Activated T-helper 1 cell treated with Interleukin-2 at 50 U/mL for 16 hours (primary cell): Measurements from ENCODE around the gene SLC22A4.

Experiments
- DNase-seq: peaks from one replicate; pipeline ENCODE4 v3.0.0-alpha.2; 2020; ENCODE audit warnings: low read depth

The SLC22A4 gene

DNA sequence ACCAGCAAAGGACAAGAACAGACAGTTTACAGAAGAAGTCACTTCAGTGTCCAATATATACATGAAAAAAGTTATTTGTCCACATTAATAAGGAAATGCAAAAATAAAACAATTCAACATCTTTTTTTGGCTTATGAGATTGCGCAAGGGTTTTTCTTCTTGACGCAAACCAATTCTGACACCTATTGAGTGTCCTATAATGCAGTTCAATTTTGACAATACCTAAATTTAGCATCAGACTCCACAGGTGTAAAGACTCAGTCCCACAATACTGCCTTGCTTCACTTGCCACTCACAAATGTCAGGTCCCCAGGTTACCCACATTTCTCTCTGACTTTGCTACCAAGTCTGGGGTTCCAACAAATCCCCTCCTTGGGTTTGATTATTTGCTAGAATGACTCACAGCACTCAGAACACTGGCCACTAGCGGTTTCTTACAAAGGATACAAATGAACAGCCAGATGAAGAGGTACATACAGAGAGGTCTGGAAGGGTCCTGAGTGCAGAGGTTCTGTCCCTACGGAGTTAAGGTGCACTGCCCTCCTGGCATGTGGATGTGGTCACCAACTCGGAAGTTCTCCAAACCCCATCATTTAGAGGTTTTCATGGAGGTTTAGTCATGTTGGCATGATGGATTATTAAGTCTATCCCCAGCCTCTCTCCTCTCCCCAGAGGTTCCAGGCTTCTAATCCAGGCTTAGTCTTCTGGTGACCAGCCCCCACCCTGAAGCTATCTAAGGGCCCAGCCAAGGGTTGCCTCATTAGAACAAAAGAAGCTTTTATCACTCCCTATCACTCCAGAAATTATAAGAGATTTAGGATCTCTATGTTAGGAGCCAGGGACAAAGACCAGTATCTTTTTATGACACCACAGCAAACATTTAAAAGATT, 48.3 kb downstream of the SLC22A4 start:
- no peak for DNase-seq

DNA sequence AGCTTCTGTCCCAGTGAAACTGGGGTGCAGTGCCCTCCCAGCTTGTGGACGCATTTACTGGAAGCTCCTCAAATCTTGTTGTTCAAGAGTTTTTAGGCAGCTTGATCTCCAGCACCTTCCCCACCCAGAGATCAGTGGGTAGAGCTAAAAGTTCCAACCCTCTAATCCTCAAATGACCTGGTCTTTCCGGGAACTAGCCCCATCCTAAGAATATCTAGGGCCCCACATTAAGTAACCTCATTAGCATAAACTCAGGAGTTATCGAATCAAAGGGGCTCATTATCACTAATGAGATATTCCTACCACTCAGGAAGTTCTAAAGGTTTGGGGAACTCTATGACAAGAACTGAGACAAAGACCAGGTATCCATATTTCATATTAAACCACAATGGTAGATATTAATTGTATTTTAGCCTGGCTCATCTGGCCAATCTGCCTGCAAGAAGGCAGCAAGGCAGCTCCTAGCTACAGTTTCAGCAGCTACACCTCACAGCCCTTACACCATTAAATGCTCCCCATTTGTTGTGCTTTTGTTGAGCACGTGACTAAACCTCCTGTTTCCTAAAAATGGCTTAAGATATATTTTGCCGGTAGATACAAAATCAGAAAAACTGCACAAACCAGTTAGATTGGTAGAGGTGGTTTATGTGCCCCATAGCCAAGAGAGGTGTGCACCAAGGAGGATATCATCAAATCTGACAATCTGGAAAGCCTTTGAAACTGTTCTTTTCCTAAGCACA, 50.8 kb downstream of the SLC22A4 start:
- no peak for DNase-seq

DNA sequence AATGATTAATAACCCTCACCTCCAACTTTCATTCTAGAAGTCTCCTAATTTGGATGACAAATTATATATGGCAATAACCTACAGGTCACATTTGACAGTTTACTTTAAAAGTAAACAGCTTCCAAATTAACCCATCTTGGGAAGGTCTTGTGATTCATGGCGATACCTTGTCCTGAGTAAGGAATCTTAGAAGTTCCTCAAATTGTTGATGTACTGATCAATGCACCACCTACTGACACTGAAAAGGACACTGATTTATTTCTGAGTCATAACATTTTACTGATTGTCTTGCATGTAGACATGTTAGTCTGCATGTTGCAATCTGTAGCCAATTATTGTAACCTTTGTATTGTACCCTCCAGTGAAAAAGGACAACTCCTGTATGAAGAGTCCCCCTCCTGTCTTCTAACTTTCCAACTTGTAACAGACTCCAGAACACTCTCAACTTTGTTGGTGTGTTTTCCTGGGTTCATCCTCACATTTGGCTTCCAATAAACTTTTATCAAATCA, 59.3 kb downstream of the SLC22A4 start:
- DNase-seq: no peak

DNA sequence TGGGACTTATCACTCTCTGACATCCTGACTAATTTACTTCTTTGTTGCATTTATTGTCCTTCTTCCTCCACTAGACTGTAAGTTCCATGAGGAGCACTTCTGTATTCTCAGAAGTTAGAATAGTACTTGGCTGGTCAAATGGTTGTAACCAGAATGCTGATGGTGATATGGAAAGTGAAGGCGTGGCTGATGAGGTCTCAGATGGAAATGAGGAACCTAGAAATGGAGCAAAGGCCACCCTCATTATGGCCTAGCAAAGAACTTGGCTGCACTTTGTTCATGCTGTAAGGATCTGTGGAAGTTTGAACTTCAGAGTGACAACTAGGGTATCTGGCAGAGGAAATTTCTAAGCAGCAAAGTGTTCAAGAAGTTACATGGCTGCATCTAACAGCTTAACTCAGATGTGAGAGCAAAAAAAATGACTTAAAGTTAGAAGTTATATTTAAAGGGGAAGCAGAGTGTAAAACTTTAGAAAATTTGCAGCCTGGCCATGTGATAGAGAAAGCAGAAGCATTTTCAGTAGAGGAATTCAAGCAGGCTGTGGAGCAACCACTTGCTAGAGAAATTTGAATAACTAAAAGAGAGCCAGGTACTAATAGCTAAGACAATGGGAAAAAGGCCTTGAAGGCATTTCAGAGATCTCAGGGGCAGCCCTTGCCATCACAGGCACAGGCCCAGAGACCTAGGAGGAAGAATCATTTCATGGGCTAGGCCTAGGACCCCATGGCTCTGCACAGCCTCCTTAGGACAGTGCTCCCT, 60.4 kb downstream of the SLC22A4 start:
- DNase-seq: no peak

DNA sequence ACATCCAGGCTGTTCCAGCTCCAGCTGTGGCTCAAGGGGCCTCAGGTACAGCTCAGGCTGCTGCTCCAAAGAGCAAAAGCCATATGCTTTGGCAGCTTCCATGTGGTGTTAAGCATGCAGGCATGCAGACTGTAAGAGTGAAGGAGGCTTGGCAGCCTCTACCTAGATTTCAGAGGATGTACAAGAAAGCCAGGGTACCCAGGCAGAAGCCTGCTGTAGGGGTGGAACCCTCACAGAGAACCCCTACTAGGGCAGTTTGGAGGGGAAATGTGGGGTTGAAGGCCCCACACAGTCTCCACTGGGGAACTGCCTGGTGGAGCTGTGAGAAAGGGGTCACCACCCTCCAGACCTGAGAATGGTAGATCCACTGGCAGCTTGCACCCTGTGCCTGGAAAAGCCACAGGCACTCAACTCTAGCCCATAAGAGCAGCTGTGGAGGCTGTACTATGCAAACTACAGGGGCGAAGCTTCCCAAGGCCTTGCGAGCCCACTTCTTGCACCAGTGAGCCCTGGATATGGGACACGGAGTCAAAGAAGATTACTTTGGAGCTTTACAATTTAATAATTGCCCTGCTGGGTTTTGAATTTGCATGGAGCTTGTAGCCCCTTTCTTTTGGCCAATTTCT, 61.1 kb downstream of the SLC22A4 start:
- DNase-seq: no peak

DNA sequence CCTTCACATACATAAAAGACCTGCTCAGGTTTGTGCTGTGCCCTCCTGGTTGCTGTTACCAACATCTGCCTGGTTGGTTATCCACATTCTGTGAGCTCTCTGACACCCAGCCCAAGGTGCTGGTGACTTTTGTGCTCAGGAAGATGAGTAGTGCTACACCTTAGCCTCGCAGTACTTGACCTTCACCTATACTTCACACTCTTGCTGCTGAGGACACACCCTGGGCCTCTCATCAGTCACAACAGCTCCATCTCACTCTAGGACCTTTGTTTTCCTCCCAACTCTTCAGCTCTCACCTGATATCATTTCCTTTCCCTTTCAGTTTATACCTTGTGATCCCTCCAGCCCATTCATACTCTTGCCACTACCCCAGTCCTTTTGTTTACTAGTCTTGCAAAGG, 64.6 kb downstream of the SLC22A4 start:
- no peak for DNase-seq

DNA sequence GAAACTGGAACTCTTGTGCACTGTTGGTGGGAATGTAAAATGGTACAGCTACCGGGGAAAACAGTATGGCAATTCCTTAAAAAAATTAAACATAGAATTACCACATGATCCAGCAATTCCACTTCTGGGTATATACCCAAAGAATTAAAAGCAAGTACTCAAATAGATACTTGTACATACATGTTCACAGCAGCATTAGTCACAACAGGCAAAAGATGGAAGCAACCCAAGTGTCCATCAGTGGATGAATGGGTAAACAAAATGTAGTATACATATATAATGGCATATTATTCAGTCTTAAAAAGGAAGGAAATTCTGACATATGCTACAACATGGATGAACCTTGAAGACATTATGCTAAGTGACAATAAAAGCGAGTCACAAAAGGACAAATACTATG, 67.9 kb downstream of the SLC22A4 start:
- DNase-seq: no peak

DNA sequence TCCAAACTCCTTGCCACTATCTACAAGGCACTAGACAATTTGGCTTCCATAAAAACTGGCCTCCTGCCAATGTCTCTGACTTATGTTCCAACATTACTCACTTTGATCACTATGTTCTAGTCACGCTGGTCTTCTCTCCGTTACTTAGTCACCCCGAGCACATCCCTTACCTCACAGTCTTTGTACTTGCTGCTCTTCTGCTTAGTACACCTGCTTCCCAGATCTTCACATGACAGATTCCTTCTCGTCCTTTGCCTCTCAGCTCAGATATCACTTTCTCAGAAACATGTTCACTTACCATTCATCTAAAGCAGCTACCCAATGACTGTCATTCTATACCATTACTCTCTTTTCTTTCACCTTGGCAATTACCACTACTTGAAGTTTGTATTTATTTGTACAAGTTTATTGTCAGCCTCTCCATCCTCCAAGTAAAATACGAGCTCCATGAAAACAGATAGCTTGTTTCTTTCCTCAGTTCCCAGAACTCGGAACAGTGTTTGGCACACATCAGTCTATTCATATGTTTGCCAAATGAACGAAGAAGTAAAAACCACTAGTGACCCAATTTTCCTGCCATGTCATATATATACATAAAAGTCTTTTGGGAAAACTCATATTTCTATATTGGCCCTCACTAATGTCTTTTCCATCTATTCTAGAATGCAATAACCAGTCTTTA, 69.4 kb downstream of the SLC22A4 start:
- no peak for DNase-seq

DNA sequence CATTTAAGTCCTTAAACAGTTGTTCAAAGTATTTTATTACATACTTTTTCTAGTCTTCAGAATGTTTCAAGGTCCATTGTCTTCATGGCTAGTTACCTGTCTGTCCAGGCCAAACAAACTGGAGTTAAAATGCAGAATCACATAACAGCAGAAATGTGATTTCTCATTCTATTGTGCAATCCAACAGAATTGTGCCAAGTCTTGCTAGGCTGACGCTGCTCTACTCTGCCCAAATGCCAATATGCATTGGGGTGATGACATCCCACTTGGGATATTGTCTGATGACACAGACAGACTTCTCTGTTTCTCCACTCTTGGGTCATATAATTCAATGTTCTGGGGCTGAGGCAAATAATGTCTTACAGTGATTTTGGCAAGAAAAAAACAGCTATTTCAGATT, 70.1 kb downstream of the SLC22A4 start:
- DNase-seq: no peak

DNA sequence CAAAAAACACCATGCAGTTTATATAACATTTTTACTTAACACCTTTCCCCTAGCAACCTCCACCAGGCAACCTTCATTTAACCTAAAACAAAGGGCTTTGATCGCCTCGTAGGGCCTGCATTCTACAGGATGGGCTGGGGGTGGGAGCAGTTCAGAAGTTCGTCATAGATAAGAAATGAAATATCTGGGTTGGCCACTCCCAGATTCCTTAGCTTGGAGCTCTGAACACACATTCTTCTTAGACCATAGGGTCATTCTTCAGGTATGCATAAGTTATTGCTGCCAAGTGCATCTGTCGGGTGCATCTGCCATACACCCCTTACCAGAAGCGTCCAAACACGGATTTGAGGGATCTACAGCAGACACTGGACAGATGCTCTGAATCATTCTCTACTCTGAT, 71.0 kb downstream of the SLC22A4 start:
- DNase-seq: no peak

DNA sequence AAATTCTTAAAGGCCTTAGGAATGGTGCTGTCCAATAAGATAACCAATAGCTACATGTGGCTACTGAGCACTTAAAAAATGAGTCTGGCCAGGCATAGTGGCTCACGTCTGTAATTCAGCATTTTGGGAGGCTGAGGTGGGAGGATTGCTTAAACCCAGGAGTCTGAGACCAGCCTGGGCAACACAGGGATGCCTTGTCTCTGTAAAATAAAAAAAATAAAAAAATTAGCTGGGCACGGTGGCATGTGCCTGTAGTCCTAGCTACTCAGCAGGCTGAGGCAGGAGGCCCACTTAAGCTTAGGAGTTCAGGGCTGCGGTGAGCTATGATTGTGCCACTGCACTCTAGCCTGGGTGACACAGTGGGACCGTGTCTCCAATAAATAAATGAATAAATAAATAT, 74.0 kb downstream of the SLC22A4 start:
- no peak for DNase-seq

DNA sequence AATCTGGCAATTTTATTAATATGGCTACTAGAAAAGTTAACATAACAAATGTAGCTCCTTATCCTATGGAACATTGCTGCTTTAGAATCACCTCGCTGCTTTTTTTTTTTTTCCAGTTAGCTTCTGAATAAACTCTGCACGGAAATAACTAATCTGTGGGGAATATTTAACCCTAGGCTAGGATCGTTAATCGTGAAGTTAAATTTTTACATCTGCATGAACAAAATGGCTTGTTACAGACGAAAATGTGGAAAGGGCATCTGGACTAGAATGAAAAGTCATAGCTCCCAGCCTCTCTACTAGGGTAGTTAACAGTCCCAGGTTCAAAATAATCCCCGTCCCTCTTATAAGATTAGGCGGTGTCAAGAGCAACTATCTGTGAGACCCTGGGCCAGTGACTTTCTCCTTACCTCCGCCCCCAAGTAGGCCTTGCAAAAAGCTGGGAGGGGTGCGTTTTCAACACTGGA, 74.8 kb downstream of the SLC22A4 start:
- DNase-seq: no peak

DNA sequence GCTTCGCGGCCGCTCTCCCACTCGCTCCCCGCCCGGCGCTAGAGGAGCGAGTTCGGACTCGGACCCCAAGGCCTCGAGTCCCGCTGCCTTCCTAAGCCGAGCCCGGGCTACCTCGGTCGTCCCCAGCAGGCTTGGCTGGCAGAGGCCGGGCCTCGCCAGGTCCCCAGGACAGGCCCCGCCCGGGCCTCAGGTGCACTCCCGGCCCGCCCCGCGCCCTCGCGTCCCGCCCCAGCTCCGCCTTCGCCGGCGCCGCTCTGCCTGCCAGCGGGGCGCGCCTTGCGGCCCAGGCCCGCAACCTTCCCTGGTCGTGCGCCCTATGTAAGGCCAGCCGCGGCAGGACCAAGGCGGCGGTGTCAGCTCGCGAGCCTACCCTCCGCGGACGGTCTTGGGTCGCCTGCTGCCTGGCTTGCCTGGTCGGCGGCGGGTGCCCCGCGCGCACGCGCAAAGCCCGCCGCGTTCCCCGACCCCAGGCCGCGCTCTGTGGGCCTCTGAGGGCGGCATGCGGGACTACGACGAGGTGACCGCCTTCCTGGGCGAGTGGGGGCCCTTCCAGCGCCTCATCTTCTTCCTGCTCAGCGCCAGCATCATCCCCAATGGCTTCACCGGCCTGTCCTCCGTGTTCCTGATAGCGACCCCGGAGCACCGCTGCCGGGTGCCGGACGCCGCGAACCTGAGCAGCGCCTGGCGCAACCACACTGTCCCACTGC, 75.4 kb downstream of the SLC22A4 start, which contains the start of gene SLC22A5:
Gene SLC22A5 (plus strand): TSS at position 237 of the 707 bp plus-strand sequence. CDS start 263 bp downstream, at position 500.
- DNase-seq: peak; percentile 60

DNA sequence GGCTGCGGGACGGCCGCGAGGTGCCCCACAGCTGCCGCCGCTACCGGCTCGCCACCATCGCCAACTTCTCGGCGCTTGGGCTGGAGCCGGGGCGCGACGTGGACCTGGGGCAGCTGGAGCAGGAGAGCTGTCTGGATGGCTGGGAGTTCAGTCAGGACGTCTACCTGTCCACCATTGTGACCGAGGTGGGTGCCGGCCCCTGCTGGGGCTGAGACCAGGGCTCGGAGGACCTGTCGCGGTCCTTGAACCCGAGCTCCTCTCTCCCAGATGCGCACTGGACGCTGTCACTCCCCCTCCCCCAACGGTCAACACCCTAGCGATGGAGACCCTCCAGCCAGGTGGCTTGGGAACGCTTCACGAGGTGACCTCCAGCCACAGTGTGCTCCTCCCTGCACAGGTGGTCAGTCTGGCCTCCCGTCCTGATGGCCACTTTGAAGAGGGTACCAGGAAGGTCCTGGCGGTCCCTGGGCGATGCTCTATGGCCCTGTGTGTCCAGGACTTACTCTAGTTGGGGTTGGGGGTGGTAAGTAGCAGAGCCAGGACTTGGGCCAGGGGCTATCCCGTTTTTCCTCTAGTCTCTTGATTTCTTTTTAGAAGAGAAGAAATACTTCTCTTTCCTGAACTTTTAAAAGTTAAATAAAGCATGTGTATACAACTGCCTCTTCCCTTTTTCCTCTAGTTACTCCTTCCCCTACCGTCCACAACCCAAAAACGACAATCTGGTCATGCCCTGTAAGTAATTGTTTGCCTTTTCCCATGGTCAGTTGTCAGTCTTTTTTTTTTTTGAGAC, 76.2 kb downstream of the SLC22A4 start:
- no peak for DNase-seq

DNA sequence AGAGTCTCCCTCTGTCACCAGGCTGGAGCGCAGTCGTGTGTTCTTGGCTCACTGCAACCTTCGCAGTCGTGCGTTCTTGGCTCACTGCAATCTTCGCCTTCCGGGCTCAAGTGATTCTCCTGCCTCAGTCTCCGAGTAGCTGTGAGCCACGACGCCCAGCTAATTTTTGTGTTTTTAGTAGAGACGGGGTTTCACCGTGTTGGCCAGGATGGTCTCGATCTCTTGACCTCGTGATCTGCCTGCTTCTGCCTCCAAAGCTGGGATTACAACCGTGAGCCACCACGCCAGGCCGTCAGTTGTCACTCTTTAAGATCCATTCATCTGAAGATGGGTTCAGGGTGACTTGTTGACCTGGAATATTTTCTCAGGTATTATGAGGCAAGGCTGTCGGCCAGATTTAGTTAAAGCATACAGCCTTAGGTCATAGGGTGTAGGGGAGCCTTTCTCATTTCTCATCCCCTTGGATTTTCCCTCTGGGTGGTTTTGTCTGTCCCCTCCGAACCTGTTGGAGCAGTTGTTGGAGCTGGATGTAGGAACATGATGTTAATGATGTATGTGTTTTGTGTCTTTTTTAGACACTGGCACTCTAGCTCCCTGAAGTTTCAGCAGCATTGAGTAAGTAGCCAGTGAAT, 76.9 kb downstream of the SLC22A4 start:
- no peak for DNase-seq

DNA sequence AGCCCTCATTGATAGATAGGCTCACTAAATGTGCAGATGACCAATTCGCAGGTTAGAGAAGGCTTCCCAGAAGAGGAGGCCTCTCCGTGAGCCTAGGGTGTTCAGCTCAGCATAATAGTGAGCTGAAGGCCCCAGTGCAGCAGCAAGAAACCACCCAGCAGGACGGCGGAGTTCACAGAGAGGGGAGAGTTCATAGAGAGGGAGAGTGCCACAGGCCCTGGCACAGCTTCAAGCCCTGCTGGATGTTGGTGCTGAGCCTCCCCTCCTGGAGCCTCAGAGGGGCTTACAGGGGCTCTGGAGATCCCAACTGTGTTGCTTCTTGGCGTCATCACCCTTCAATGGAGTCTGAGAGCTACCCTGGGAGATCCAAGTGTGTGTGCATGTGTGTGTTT, 77.4 kb downstream of the SLC22A4 start:
- no peak for DNase-seq

DNA sequence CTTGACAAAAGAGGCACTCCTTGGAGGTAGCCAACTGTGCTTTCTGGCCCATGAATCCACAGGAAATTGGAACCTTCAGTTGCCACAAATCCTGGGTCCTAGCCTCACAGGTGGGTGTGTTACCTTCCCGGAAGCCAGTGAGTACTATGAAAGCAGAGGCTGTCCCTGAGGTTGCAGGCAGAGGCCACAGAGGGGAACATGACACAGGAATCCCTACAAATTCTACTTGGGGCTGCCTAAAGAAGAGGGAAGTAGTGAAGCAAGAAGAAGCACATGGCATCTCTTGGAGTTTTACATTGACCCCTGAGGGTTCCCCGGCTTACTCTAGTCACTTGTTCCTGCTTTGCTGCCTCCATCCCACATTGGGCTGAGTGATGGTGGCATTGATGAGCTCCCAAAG, 77.9 kb downstream of the SLC22A4 start:
- DNase-seq: no peak

DNA sequence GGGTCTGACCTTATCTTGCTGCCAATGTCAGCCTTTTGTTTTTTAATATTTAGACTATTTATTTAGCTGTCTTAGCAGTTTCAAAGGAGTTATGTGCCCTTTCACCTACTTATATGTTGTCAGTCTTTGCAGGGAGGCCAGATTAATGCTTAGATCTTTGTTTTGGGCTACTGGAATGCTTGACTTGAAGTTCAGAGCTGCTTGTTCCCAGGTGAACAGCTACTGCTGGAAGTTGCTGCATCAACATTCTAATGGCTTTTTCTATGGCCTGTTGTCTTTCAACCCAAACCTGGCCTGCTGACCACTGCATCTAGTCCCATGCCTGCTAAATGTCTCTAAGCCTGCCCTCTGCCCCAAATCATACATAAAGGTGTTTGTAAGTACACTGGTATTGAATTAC, 78.3 kb downstream of the SLC22A4 start:
- no peak for DNase-seq

DNA sequence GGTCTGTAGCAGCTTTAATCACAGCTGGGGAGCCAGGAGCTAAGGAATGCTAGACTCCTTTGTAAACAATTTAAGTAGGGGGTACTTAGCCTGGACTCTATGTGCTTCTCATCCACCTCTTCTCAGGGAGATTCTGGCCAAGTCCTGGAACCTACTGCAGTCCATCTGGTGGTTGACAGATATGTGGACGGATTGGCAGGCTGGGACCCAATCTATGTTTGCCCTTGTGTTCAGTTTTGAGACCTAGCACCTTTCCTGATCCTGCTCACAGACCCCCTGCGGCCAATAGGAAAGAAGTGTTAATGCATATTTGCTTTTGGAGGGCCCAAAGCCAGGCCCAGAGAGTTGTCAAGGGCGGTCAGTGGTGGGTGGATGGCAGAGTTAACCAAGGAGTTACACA, 81.8 kb downstream of the SLC22A4 start:
- no peak for DNase-seq
